ENCODE results near the gene LRCH4.

The LRCH4 gene

GRCh38 chr7:100604976-100605911 is 19.3 kb upstream of the LRCH4 start:
- DNase-seq, result no peak

DNA sequence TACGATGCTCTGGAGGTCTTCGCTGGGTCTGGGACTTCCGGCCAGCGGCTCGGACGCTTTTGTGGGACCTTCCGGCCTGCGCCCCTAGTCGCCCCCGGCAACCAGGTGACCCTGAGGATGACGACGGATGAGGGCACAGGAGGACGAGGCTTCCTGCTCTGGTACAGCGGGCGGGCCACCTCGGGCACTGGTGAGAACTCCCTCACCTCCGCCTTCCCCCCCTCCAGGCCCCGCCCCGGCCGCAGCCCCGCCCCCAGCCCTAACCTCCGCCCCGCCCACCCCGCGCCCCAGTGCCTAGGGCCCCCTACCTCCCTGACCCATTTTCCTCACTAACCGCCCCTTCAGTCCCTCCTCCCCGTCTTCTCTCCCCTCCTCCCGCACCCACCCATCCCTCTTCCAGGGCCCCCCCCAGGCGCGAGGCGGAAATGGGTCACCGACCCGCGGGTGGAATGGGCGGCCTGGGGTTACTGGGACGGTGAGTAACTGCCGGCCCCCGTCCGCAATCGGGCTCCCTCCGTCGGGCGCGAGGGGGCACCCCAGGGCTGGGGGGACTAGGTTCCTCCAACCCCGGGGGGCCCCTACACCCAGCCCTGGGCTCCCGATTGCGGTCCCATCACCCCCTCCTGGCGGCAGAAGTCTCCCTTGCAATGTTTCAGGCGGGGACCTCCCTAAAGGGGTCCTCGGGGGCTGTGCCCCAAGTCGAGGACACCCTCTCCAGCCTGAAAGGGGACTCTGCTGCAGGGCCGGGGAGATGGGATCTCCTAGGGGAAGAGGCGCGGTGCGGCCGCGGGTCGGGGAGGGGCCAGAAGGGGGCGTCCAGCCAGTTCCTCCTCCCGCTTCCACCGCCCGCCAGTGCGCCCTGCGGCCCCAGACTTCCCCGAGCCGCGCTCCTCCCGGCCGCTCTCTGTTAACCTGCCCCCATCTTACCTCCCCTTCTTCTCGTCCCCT is 18.4 kb upstream of the LRCH4 start:
- peak; percentile 71 for DNase-seq

GRCh38 chr7:100603726-100604027 is 17.7 kb upstream of the LRCH4 start:
- no peak for DNase-seq

DNA sequence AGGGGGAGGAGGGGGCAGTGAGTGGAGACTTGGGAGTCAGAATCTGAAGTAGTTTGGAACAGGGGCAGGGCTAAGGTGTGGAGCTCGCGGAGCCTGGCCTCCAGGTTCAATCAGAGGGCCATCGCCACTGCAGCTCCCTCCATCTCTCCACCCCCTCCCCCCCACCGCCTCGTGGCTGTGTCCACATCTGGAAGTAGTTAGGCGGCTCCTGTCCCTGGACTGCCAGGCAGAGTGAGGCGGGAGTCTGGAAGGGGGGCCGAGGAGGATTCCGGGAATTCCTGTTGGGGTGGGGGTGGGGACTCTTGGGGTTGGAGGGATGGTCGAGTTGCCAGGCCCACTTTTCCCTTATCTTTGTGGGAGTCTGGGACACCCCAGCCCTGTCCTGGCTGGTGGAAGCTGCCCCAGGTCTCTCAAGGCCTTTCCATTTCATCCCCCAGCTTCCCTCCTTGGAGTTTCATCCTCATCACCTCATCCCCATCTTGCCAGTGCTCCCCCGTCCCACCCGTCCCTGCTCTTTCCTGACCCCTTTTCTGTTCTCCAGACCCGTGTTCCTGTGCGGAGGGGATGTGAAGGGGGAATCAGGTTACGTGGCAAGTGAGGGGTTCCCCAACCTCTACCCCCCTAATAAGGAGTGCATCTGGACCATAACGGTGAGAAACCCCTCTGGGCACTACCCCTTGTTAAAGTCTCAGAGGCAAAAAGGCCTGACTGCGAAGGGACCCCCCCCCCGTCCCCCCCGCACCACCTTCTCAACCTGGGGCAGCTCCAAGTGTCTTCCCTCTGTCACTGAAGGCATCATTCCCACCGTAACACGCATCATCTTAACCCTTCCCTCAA is 17.2 kb upstream of the LRCH4 start:
- no peak for DNase-seq

DNA sequence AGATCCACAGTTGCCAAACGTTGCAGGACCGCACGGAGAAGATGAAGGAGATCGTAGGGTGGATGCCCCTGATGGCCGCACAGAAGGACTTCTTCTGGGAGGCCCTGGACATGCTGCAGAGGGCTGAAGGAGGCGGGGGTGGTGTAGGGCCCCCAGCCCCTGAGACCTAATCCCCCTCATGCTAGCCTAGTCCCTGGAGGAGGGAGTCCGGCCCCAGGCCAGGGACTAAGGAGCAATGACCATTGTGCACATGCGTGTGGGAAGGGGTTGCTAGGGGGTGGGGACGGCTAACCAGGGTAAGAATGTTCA is 14.8 kb upstream of the LRCH4 start:
- DNase-seq, result no peak

DNA sequence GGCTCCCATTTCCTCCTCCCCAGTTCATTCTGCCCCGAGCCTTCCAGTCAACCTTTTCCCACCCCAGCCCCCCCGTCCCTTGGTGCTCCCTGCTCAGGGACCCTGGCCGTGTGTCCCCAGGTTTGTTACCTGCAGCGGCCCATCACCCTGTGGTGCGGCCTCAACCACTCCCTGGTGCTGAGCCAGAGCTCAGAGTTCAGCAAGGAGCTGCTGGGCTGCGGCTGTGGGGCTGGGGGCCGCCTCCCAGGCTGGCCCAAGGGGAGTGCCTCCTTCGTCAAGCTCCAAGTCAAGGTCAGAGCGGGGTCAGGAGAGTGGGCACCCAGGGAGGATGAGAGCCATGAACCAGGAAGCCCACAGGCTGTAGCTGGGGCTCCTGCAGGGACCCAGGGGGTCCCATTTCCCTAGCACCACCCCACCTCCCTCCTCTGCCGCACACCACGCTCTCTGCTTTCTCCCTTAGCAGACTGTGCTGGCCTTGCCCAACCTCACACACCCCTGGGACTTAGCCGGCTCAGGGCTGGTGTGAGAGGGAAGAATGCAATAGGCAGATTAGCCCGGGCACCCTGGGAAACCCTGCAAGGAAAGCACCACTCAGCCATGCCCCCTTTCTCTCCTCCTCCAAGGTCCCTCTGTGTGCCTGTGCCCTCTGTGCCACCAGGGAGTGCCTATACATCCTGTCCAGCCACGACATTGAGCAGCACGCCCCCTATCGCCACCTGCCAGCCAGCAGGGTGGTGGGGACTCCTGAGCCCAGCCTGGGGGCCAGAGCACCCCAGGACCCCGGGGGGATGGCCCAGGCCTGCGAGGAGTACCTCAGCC is 14.2 kb upstream of the LRCH4 start:
- no peak for DNase-seq

GRCh38 chr7:100598425-100598824 is 12.5 kb upstream of the LRCH4 start:
- DNase-seq, result no peak

DNA sequence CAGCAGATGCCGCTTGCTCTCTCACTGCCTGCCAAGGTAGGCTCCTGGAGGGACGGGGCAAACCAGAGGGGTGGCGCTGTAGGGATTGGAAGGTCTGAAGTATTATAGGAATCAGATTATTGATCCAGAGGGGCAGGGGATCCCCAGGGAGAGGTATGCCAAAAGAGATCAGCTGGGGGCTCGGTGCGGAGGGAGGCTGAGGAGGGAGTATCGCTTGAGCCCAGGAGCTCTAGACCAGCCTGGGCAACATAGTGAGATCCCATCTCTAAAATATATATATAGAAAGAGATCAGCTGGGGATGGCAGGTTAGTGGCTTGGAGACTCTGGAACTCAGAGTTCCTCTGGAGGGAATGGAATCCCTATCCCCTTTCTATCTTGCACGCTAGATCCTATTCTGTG is 9.3 kb upstream of the LRCH4 start:
- no peak for DNase-seq

- DNase-seq, result no peak
Observed at GRCh38 chr7:100591596-100591995, 5.7 kb upstream of the LRCH4 start.

- no peak for DNase-seq
Observed at GRCh38 chr7:100590077-100590737, 4.3 kb upstream of the LRCH4 start.

DNA sequence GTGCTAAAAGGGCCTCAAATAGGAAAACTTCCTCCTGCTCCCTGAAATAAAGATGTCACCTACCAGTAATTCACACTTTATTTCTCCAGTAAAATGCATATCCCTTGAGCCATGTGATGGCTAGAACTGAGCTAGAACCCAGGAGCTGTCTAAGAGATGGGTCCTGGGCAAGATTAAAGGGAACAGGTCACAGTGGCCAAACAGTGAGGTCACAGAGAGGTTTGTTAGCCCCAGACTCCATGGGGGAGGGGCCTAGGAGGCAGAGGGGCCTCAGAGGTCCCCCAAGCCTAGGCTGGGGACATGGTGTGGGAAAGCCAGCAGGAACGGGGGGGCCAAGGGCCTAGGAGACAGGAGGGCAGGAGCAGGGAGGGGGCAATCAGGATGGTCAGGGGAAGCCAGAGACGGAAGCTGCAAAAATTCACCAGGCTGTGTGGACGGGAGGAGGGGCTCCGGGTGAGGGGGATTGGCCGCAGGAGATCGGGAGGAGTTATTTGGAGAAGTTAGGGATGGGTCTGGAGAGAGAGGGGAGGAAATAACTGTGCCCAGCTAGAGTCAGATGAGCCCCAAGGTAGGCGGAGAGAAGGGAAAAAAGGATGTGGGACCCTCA is 3.5 kb upstream of the LRCH4 start:
- no peak for DNase-seq

DNA sequence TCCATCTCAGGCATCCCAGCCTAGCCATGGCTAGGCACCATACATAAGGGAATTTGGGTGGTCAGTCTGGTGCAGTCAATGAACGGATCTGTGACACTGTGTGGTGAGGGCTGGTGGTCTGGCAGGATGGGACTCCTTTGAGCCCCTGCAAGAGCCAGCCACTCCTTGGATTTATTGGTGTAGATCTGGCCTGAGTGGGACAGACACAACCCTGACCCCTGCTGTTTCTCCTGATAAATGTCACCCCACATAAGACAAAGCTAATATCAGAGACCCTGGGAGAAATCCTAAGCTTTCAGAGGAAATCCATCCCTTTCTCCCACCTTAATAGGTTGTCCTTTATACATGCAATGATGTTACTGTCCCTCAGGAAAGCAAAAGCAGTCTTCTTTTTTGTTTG is 2.5 kb upstream of the LRCH4 start:
- no peak for DNase-seq

GRCh38 chr7:100586266-100587025 is 517 bp upstream of the LRCH4 start, which contains the start of gene FBXO24:
Gene FBXO24 (plus strand): TSS chr7:100586328. CDS start chr7:100586626, 298 bp downstream.
- peak; percentile 99 for DNase-seq

- no peak for DNase-seq
Observed at GRCh38 chr7:100584683-100585510, 1.0 kb downstream of the LRCH4 start.

DNA sequence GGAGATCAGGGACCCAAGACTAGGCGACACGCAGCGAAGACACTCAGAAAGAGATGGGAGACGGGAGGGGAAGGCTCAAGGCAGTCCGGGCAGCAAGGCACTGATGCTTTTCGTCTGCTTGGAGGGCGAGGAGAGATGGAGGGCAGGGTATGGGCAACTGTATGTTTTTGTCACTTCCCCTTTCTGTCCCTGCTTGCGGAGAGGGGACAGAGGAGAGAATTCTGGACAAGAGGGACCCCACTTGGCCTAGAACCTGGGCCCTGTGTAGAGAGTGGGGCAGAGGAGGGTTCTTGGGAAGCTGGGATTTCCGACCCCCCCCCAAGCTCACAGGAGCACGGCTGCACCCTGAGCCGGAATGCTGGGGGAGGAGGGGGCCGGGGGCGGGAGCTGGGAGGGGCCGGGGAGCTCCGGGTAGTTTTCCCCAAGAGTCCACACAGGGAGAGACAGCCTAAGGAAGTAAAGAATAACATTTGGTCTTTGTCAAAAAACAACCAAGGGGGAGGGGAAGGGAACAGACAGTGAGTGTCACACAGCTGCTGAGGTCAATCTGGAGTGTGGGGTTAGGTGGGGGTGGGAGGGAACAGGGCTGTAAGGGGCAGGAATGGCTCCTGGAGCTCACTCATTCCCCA is 1.8 kb downstream of the LRCH4 start:
- no peak for DNase-seq

GRCh38 chr7:100583132-100584053 is 2.5 kb downstream of the LRCH4 start:
- DNase-seq, result no peak

DNA sequence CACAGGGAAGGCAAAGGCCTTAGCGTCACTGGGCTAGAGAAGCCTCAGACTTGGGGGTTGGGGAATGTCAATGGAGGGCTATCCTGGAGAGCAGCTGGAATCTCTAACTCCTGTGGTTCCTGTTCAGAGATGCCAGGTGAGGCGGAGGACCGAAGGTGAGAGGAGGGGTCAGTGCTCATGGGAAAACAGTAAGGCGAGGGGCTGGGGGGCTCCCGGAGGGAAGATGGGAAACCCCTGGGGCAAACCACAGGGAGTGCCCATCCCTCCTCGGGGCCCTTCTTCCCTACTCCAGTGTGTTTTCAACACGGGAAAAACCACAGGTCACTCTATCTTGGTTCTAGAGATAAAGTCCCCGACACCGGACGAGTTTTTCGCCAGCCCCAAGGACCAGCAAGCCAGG is 3.3 kb downstream of the LRCH4 start:
- DNase-seq, result no peak

Measured in COR-L47 (cell line).